Embryonic facial prominence (tissue), 1 donor: Measurements from ENCODE around the gene IKBKG.
"Not testable (repeated sequence)": the region's sequence is repeated elsewhere in the genome, so short reads cannot be mapped to it uniquely, and the experiment has no call there.

Experiments used
- DNase-seq: peaks from one replicate; pipeline ENCODE4 v3.0.0-alpha.2; 2016; ENCODE audit errors: extremely low spot score

The IKBKG gene

DNA sequence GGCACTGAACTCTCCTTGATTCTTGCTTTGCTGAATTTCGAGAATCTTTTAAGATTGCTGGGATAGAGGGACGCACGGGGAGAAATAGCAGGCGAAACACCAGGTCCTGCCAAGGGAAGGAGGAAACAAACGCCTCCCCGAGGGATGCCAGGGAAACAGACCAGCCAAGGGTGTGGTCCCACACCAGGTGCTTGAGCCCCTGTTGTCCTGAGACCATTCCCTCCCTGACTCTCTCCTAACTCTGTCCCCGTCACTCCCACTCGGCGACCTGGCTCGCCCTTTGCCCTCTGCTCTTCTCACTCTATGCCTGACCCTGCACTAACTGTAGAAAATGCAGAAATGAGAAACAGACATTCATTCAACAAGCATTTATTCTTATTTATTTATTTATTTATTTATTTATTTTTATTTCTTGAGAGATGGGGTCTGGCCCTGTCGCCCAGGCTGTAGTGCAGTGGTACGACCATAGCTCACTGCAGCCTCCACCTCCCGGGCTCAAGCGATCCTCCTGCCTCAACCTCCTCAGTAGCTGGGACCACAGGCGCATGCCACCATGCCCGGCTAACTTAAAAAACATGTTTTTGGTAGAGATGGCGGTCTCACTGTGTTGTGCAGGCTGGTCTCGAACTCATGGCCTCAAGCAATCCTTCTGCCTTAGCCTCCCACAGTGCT is 55.5 kb downstream of the IKBKG start:
- DNase-seq, result no peak

DNA sequence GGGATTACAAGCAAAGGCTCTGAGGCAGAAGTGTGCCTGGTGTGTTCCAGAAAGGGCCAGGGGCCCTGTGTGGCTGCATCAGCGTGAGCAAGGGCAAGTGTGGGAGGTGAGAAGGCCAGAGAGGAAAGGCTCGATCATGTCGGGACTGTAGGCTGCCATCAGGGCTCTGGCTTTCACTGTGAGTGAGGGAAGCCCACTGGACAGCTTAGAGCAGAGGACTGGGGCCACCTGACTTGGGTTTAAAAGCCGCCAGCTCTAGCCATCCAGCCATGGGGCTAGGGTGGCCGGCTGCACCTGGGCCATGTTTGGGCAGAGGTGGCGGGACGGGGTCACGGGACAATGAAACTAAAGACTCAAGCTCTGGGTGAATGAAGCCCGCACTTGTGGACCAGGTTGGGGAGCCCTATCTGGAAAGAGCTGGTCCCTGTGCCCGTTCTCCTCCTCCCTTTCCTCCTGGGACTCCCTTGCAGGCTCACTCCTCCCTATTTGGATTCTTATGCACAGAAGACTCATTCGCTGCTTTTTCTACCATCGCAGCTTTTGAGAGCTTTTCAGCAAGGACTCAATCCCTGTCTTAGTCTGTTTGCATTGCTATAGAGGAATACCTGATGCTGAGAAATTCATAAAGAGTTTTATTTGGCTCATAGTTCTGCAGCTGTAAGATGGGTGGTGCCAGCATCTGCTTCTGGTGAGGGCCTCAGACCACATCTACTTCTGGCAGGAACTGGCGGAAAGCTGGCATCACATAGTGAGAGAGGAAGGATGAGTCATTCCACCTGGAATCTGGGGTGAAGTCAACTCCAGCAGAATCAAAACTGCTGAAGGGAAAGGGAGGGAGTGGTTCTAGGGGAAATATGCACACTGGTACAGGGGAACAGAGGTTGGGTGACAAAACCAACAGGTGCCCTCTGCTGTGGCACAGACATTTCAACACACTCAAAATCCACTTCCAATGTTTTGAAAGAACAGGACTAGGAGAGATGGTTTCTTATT is 56.3 kb downstream of the IKBKG start:
- DNase-seq, result no peak

DNA sequence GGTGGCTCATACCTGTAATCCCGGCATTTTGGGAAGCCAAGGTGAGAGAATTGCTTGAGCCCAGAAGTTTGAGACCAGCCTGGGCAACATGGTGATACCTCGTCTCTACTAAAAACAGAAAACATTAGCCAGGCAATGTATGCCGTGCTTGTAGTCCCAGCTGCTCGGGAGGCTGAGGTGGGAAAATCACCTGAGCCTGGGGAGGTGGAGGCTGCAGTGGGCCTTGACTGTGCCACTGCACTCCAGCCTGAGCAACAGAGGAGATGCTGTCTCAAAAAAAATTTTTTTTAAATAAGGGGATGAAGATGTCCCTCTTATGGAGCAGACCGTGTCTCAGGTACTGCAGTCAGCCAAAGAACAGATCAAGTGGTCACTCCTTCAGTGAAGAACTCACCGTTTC is 58.1 kb downstream of the IKBKG start:
- DNase-seq, result no peak

DNA sequence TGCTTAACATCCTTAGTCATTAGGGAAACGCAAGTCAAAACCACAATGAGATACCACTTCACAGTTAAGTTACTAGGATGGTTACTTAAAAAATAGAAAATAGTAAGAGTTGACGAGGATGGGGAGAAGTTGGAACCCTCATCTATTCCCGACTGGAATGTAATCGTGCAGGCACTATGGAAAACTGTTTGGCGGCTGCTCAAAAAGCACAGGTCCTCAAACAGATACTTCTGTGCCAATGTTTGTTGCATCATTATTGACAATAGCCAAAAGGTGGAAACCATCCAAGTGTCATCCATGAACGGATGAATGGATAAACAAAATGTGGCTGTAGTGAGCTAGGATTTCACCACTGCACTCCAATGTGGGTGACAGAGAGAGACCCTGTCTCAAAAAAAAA is 60.0 kb downstream of the IKBKG start:
- no peak for DNase-seq

DNA sequence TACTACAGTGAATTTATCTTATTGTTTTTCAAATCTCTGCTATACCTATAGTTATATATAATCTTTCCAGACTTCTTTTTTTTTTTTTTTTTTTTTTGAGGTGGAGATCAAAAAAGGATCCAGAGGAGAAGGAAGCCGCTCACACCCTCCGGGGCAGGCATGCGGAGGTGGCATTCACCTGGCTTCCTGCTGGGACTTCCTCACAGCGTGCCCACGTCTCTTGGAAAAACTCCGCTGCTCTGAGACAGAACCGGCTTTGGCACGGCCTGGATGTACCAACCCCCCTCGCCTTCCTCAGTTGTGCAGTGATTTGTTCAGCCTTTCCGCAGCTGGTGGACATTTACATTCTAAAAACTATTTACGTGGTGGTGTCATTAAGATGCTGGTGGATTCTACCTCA is 60.6 kb downstream of the IKBKG start:
- not testable (repeated sequence) for DNase-seq

DNA sequence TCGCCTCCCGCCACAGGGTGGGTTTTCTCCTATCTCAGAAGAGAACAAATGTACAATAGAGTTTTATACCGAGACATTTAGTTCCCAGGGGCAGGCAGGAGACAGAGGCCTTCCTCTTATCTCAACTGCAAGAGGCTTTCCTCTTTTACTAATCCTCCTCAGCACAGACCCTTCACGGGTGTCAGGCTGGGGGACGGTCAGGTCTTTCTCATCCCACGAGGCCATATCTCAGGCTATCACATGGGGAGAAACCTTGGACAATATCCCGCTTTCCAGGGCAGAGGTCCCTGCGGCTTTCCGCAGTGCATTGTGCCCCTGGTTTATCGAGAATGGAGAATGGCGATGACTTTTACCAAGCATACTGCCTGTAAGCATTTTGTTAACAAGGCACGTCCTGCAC is 61.4 kb downstream of the IKBKG start:
- not testable (repeated sequence) for DNase-seq

DNA sequence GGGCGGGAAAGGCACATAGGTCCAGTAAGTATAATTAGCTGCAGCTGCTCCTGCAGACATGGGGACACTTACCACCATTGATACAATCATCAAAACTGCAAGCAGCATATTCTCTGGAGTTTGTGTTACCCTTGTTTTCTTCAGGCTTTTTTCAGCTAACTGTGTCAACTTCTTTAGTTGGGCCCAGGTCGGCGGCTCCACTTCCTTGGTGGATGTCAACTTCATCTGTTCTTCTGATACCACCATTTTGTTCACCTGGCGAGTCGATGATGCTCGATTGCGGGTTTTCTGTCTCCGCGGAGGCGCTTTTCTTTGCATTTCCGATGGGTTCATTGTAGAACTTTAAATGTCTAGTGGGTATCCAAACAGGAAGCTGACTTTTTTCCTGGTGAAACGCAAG is 63.7 kb downstream of the IKBKG start:
- DNase-seq, result not testable (repeated sequence)

DNA sequence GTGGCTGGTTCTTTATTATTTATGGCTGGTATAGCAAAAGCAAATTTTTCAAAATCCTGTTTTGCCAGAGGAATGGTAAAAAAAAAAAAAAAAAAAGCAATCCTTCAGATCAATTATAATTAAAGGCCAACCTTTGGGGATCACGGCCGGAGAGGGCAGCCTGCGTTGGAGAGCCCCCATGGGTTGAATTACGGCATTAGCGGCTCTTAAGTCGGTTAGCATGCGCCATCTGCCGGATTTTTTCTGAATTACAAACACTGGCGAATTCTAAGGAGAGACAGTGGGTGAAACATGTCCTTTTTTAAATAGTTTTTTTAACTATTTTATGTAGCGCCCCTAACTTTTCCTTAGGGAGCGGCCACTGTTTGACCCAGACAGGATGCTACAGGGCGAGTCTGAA is 66.2 kb downstream of the IKBKG start:
- DNase-seq, result not testable (repeated sequence)
